ENCODE measurements around the gene TSPAN6.

Gene TSPAN6

GRCh38 chrX:100647095-100647494 is 10.5 kb upstream of the TSPAN6 start:
- no peak for DNase-seq

DNA sequence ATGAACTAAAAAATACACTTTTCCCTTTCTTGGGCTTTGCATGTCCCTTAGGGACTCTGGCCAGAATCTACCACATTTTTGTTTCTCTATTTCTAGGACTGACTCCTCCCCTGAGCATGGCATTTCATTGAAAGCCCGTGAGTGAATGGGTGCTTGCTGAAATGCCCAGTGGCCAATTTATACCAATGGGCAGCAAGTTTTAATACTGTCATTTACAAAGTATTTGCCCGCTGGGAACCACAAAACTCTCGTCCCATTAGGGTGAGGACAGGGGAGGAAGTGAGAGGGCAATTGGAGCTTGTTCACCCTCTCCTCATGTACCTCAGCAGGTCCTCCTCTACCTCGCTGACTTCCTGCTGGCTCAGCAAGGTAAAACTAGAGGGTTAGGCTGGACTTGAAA is 8.5 kb upstream of the TSPAN6 start:
- no peak for DNase-seq

DNA sequence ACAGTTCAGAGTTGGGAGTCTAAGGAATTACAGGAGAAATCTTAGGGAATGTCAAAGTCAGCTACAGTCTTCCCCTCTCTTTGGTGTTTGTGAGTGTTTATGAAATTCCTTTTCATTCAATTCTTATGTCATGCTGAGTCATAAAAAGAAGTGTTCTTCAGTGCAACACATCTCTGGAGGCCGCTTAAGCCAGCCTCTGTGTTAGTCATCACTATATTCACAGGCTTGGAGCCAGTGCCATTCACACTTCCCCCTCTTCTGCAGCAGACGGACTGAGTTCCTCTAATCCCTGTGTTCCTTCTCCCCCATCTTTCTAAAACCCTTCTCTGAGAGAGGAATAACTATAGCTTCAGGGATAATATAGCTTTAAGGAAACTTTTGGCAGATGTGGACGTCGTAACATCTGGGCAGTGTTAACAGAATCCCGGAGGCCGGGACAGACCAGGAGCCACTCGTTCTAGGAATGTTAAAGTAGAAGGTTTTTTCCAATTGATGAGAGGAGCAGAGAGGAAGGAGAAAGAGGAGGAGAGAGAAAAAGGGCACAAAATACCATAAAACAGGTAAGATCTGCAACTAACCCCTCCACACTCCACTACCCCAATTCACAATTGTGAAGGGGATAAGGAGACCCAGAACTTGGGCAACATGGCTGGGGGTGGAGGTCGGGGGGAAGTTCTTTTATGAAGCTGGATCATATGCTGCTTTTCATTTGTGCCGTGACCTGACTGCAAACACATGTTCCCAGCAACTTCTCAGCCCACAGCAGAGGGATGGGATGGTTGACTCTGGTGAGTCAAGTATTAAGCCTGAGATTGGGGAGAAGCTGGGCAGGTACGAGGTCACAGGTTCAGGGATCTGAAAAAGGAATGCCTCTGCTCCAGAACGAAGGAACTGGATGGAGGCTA is 7.6 kb upstream of the TSPAN6 start, which contains the start of gene SRPX2:
TSS of gene SRPX2 (plus strand) at position 244 of the 905 bp plus-strand sequence. CDS start 2,124 bp downstream, outside the sequence.
- DNase-seq, result peak; percentile 45

GRCh38 chrX:100643212-100643611 is 6.6 kb upstream of the TSPAN6 start:
- no peak for DNase-seq

GRCh38 chrX:100642290-100642689 is 5.7 kb upstream of the TSPAN6 start:
- no peak for DNase-seq

- no peak for DNase-seq
Measured at GRCh38 chrX:100635989-100636320, 651 bp downstream of the TSPAN6 start.

GRCh38 chrX:100635040-100635439 is 1.6 kb downstream of the TSPAN6 start:
- no peak for DNase-seq

DNA sequence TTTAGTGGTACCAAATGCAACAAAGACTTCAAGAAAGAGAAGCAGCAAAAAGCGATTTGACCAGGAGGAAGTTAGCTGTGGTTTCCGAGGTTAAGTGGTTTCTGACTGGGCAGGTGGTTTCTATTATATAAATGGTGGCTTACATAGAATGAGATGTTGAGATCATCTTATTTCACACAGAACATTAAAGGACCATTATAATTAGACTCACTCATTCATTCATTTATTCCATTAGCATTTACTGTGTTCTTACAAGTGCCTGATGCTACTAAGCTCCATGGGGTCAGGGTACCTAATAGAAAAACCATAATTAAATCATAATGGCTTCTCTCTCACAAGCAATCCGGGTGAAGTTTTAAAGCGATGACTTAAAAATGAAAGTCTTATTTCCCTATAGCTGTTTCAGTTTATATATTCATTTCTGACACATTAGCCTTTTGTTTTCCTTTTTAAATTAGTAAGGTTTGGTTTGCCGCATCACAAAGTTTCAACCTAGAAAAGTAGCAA is 10.6 kb downstream of the TSPAN6 start:
- peak; percentile 39 for DNase-seq

DNA sequence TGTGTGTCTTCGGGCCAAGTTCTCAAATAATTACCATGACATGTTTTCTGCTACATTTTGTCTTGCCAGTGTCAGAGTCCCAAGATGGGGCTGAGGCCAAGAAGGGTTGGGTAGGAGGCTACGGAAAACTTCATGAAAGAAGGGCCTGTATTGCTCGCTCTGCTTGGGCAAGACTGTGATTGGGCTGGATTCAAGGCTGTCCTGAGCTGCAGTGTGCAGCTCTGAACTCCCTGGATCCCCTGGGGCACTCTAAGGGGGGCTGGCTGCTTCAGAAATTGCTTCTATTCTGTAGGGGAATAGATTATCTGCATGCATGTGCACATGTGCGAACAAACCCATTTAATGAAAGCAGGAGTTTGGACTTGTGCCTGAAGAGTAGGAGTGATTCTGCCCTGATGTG is 13.6 kb downstream of the TSPAN6 start:
- DNase-seq, result no peak

DNA sequence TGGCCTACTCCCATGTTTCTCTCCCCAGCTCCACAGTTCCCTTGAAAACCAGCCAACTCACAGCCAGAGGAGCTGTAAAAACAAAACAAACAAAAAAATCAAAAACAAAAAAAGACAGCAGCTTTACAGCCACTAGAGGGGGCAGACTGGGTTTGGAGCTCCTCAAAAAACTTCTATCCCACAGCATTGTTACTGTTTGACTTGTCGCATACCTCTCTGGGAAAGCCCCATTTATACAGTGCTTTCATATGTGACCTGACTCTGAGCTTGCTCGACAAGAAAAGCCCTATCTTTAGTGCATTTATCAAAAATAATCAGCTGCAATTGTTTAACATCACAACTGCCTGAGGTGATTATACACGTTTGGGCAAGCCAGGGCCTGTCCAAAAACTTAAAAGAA is 21.6 kb downstream of the TSPAN6 start:
- peak; percentile 41 for DNase-seq

GRCh38 chrX:100611951-100612350 is 24.7 kb downstream of the TSPAN6 start:
- DNase-seq, result no peak

DNA sequence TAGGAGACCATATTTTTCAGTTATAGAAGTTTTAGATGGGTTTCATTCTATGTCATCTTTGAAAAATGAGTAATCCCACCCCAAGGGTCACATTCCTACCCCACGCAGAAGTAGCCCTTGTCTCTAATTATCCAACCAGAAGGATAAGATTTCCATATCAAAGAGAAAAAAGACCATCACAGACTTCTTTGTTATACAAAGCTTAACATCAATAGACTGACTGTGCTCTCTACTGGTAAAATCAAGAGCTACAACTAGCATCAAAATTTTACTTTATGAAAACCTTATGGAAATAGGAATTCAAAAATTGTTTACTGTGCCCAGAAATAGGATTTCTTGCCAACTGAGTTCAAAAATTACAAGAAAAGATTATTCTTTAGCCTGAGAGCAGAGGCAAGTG is 27.0 kb downstream of the TSPAN6 start:
- DNase-seq, result no peak

DNA sequence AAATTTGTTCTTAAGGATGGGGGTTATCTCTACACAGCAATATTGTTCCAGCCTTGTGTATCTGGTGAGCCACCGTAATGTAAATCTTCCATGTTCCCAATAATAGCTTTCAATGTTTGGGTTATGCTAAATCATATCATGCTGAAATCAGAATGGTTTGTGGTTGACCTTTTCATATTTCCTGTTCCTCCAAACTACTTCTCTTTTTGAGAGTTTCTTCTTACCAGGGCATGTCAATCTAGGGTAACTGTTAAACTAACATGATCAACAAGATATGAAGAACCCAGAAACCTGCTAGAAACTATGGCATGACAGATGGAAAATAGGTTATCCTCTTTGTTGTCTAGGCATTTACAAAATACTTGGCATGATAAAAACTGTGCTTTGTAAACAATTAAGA is 29.9 kb downstream of the TSPAN6 start:
- DNase-seq, result peak; percentile 23

DNA sequence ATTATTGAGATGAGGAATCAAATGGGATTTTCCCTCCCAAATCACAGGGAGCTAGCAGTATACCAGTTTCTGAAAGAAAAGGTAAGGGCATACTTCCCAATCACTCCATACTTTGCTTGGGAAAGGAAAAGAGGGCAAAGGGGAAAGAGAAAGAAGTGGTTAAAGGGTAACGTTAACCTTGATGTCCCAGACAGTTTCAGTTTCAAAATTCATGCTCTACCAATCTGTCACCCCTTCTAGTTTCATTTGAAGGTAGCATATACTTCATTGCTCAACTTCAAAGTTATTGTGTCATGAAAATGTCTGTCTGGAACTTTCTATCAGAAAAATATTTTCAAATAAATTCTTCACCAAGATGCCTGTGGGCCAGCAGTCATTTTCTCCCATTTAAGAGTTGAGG is 35.8 kb downstream of the TSPAN6 start:
- peak; percentile 6 for DNase-seq

GRCh38 chrX:100600340-100600739 is 36.3 kb downstream of the TSPAN6 start:
- DNase-seq, result no peak

- DNase-seq, result no peak
Measured at GRCh38 chrX:100599456-100599855, 37.1 kb downstream of the TSPAN6 start.

- DNase-seq, result no peak
Measured at GRCh38 chrX:100596601-100597000, 40.0 kb downstream of the TSPAN6 start.

- no peak for DNase-seq
Measured at GRCh38 chrX:100593581-100593980, 43.0 kb downstream of the TSPAN6 start.

DNA sequence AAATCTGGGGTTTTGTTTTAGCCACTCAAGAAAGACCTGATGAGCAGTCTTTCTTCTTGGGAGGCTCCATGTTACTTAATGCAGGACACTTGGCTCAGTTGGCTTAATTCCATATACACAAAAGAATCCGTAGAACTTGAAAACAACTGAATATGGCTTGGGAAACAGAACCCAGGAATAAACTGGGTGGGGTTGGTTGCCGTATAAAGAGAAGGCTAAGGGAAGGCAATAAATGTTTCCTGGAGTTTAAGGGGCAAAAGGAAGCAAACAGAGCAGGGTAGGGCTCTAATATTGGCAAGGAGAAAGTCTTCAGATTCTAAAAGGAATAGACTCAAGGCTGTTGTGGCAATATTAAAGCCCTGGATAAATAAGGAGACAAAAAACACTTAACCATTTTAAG is 43.5 kb downstream of the TSPAN6 start:
- no peak for DNase-seq

- DNase-seq, result no peak
Measured at GRCh38 chrX:100591256-100592051, 45.2 kb downstream of the TSPAN6 start.

GRCh38 chrX:100587861-100588260 is 48.7 kb downstream of the TSPAN6 start:
- DNase-seq, result no peak

- no peak for DNase-seq
Measured at GRCh38 chrX:100586747-100587146, 49.9 kb downstream of the TSPAN6 start.

GRCh38 chrX:100584611-100585010 is 52.0 kb downstream of the TSPAN6 start, which contains the start of gene TNMD:
Gene TNMD (plus strand): TSS chrX:100584936. CDS start chrX:100585019, 83 bp downstream.
- DNase-seq, result no peak

Measured in OCI-M1 (cell line).